HG03108 (cell line): ENCODE results near the gene TIMM17B.

ENCODE experiments used
- ATAC-seq: cut with Tn5 transposase; IDR thresholded peaks from one replicate; pipeline ENCODE4 v1.9.1; 2021; ENCODE audit warnings: moderate library complexity; ENCODE audit not compliant: unreplicated experiment

TIMM17B gene

DNA sequence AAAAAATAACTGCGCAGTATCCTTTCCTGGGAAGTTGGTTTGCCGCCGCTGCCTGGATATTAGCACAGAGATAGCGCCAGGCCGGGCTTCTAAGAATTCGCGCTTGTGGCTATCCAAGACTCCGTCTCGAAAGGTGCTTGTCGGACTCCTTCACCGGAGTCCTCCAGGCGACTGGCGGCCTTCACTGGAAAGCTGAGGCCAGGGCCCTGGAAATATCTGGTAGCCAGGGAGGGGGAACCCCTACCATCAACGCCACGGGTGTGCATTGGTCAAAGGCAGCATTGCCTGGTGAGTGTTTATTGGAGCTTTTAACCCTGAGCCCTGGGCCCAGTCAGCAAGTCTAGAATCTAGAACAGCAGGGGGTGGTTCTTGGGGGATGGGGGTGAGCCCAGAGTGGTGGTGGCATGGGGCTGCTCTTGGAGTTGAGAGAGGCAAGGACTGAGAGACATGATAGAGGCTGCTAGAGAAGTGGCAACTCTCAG, 21.8 kb upstream of the TIMM17B start:
- no peak for ATAC-seq

DNA sequence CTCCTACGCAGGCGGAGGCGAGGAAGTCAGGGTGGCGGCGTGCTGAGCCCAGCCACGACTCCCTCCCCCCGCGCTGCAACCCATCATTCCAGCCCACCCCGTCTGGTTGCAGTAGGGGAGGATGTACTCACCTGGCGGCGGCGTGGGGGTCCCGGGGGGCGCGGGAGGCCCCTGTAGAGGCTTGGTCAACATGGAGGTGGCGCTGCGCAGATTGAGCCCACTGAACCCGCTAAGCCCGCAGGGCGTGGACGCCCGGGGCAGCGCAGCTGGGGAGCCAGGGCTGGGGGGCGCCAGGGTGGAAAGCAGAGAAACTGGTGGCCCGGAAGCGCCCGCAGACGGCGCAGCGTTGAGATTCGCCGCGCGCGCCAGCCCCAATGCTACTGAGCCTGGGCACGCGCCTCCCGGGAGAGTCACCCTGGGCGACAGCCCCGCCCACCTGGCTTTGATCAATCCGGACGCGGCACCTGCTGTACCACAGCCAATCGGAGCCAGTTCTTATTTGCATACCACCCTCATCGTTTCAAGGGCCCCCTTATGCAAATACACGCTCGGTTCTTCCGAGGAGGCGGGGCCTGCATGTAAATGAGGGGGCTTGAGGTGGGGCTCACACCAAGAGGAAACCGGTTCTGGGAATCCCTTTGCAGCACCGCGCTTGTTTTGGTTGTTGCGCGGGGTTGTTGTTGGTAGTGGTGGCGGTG, 21.2 kb upstream of the TIMM17B start, which contains the start of gene PIM2:
Gene PIM2, minus strand, starts transcription at position 382 of the 698 bp plus-strand sequence. Its CDS starts 190 bp downstream, at position 192.
- peak; percentile 79 for ATAC-seq

DNA sequence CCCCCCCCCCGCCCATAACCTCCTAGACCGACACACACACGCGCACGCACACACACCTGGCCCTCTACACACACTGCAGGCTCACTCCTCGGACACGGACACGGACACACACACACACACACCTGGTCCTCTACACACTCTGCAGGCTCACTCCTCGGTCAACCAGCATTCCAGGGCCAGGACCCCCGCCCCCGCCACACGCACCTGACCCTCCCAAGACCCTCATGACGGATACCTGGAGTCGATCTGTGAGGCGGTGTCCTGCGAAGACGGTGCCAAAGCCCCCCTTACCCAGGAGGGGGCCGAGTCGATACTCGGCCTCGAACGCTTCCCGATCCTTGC, 20.7 kb upstream of the TIMM17B start:
- ATAC-seq, result no peak

DNA sequence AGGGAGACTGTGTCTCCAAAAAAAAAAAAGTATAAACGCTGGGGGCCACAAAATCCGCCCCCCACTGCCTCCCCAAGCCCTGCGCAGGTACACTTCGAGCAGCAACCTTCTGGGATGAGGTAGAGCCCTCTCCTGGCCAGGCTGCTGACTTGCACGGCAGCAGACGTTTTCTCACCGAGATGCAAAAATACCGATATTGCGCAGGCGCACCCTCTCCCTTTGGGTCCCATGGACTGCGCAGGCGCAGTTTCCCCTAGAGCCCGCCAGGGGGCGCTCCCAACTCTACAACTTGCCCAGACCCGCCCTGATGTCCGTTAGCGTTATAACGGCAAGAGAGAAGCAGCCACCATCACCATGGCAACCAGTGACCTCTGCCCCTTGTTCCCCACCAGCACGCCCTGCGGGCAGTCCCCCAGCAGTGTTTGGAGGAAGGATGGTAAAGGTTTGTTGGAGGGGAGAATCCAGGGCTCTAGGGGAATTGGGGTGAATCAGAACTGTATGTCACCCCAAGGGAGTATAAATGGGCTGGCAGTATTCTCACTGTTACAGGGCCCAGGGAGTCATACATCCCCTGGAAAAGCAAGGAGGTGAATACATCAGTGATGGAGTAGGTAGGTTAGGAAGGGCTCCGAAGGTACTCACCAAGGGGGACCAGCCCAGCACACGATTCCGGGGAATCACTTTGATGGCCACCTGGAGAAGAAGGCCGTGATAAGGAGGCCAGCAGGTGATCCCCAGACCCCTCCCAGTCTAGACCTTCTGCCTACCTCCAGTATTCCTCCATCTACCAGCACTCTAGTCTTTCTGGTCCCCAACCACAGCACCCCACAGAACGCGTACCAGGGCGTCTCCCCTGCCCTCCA, 19.8 kb upstream of the TIMM17B start:
- ATAC-seq, result peak; percentile 24

DNA sequence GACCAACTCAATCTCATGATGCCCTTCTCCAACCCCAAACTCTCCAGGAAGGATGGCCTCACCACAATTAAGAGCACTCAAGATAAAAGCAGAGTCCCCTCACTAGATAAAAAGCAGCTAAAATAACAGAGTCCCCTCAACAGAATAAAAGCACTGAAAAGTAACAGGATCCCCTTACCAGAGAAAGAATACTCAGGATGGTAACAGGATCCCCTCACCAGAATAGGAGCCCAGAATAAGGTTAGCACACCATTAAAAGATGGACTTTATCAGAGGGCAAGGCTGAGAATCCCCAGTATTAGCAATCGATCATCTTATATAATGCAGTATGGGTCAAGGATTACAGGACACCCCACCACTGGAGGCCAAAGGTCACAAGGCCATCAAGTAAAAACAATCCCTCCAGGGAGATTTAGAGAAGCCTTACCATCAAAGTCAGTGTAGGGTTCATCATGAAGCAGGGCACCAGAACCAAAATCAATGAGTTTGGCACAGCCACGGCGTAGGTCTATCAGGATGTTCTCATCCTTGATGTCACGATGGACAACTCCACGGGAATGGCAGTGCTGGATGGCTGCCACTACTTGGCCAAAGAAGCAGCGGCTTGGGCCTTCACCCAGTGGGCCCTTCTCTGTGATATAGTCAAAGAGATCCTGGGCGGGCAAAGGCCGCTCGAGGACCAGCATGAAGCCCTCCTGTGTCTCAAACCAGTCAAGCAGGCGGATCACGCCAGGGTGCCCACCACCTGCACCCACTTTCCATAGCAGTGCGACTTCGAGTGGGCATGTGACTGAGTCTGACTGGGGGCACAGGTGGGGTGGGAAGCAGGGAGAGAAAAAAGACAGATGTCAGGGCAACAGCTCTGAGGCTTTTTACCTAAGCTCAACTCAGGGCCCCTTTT, 17.3 kb upstream of the TIMM17B start:
- ATAC-seq, result no peak

DNA sequence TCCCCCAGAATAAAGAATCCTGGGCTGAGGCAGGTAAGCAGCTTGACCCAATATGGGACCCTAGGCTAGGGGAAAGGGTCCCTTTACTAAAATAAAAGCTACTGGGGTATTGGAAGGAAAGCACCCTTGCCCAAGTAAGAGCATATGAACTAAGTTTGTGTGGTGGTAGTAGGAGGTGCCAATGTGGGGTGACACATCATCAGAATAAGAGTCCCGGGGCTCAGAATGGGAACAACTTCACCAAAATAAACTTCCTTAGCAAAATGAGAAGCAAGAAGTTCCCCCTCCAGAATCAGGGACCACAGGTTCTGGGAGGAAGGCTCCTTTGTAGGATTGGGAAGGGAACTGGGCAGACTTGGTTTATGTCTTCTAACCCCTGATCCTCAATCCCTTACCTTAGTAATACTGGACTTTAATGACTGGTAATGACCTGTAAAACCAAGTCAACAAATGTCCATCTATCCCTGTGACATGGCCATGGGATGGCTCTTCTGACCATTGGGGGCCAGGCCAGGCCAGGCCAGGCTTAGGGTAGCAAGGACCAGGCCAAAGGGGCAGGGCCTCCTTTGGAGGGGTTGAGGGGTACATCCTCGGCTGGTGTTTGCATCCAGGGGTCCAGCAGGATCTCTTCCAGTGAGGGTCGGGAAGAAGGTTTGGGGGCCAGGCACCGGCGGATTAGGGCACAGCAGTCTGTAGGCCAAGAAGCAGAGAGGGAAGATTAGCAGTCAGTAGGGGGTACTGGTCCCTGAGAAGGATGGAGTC, 16.2 kb upstream of the TIMM17B start:
- ATAC-seq, result no peak

DNA sequence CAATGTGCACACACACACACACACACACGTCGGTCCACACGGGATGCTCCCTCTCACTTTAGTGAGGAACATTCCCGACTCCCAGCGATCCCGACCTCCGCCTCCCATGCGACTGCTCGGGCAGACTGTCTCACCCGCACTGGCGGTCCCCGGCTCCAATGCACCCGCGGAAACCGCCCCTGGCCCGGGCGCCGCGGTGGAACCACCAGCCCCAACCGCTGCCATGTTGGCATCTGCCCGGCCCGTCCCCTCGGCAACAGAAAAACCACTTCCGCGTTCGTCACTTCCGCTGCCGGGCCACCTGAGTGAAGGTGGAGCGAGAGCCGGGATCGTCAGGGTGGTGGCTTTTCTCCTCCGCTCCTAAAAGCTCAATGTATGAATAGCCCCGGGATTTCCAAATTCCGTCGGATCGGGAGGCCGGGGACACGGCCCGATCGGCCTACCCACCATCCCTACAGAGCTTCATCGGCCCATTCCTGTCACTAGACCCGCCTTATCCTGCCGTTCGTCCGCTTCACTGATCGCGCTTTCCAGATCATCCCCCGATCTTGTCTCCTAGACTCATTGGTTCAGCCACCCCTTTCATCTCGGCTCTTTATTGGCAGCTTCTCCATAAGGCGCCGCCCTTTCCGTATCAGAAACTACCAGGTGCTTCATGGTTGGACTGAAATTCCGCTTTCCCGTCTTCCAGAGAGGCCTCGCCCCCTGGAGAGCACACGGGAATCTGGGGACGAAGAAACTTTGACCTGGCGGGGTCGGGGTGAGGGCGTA, 14.0 kb upstream of the TIMM17B start, which contains the start of gene SLC35A2:
Gene SLC35A2, minus strand, starts transcription at position 235 of the 771 bp plus-strand sequence. Its CDS starts 10 bp downstream, at position 225.
- peak; percentile 57 for ATAC-seq

DNA sequence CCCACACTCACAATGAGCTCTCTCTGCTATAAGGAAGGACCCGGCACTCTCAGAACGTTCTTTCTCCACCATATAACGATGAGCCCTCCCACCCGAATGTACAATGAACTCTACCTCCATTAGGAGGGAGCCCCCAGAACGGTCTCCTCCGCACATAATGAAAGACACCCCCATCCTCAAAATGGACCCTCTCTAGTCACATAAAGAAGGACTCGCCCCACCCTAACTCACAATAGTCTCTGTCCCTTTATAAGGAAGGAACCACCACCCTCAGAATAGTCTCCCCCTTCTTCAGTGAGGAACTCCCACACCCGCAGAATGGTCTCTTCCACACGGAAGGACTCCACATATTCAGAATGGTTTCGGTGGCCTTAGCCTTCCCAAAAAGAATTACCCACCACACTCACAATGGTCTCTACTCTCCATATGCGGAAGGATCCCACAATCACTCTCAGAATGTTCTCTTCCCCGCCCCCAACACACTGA, 13.4 kb upstream of the TIMM17B start:
- no peak for ATAC-seq

DNA sequence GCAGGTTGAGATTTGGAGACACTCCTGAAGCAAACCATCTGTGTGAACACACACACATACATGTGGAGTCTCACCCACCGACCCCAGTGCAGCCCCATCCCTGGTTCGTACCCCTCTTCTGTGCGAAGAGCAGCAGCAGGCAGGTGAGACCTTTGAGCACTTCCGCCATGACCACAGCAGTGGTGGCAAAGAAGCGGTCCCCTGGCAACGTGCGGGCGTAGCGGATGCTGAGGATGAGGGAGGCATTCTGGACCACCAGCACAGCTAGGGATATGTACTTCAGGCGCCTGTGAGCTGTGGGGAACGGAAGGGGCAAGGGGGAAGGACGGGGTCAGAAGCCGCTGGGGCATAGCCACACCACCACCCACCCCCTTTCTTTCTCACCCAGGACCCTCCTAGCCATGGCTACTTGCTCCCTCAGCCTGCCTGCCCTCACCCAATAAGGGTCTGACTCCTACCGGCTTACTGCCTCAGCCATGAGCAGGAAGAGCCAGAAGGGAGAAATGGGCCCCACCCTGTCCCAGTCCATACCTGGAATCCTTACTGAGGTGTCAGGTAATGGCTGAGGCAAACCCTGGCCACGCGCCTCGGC, 12.2 kb upstream of the TIMM17B start:
- no peak for ATAC-seq

DNA sequence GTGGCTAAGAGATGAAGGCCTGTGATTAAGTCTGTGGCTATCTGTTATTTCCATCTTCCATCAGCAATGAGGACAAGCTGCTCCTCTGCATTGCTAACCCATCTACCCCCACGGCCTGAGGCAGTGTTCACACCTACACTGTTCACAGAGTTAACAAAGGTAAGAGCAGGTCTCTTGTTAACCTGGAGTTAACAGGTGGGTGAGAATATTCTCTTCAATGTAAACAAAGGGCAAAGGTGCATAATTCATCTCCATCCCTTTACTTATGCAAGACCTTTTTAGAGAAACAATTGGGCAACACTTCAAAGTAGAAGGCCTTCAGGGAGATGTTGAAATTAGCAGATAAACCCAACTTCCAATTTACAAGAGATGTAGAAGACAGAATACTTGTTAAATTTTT, 11.0 kb upstream of the TIMM17B start:
- ATAC-seq, result no peak

DNA sequence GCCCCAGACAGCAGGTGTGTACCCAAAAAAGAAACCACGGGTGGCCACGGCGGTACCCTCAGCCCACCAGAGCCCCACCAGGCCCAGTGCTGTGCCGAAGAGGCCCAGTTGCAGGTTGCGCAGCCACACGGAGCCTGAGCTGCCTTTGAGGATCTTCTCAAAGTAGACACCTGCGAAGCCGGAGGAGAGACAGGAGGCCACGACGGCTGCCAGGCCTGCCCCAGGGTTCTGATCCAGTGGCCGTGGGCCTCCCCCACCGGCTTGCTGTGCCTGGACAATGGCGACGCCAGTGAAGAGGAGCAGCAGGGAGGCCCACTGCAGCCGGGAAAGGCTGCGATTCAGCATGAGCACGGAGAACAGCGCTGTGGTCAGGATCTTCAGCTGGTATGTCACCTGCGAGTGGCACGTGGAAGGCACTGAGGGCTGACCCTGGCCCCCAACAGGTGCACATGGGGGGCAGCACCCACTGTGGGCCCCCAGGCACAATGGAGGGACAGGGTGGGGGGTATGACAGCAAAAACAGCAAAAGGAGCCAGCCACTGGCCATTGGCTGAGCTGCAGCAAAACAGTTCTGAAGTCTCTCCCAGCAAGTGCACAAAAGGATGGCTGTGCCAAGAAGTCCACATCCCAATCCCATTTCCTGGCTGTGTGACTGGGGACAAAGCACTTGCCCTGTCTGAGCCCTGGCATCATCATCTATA, 7.7 kb upstream of the TIMM17B start:
- ATAC-seq, result no peak

DNA sequence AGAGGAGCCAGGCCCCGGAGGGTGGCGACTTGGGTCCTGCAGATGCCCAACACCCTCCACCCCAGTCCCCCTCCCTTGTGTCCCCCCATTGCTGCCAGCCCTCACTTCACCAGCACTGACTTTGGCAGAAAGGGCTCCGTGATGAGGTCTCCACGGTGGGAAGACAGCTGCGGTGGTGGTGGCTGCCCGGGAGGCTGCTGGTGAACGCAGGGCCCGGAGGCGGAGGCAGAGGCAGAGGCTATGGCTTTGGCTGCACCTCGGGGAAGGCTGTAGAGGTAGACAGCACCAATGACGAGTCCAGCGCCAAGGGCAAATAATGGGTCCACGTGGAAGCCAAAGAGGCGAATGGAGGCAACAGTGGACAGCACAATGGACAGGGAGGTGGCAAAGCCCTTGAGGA, 7.1 kb upstream of the TIMM17B start:
- no peak for ATAC-seq

DNA sequence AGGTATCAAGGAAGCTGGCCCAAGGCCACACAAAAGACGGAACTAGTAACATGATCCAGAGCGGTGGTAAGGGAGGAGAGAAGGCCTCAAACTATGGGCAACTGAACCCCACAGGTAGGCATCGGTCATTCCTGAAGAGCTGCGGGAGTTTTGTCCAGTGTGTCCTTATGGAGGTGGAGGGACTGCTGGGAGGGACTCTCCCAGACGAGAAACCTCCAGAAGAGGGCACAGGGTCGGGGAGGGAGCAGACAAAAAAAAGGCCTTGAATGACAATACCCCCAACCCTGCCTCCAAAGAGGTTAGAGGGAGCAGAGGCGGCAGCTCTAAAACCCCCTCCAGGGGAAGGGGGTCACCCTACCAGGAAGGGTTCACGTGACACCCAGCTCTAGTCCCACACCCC, 6.6 kb upstream of the TIMM17B start:
- ATAC-seq, result no peak

DNA sequence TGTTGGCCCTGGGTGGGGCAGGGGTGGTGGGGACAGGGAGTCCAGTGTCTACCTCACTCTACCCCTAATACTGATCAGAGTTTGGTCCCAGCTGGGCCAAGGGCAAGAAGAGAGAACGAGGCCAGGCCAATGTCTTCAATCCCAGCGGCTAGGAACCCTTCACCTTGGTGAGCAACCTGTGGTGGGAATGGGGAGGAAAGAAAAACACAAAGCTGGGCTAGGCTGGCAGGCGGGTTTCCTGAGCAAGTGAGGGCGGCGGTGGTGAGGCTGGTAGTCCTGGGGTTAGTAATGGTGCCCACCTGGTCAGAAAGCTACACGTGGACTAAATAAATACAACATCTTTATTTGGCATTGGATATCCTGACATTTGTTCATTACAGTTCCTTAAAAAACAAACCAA, 5.7 kb upstream of the TIMM17B start:
- ATAC-seq, result no peak

DNA sequence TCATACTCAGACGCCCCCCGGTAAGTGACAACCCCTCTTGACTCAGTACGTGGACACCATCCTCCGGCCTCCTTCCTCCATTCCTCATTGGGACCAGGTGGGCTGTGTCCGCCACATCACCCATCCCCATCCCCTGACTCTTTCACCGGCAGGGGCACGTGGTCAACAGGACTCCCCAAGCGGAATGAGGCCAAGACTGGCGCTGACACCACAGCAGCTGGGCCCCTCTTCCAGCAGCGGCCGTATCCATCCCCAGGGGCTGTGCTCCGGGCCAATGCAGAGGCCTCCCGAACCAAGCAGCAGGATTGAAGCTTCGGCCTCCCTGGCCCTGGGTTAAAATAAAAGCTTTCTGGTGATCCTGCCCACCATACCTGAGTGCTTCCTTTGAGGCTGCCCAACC, 5.2 kb upstream of the TIMM17B start:
- no peak for ATAC-seq

DNA sequence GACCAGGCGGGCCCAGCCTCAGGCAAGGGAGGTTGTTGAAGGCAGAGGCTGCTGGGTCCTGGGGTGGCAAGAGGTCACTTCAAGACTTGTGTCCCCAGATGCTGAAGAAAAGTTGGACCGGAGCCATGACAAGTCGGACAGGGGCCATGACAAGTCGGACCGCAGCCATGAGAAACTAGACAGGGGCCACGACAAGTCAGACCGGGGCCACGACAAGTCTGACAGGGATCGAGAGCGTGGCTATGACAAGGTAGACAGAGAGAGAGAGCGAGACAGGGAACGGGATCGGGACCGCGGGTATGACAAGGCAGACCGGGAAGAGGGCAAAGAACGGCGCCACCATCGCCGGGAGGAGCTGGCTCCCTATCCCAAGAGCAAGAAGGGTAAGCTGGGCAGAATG, 4.6 kb upstream of the TIMM17B start:
- no peak for ATAC-seq

DNA sequence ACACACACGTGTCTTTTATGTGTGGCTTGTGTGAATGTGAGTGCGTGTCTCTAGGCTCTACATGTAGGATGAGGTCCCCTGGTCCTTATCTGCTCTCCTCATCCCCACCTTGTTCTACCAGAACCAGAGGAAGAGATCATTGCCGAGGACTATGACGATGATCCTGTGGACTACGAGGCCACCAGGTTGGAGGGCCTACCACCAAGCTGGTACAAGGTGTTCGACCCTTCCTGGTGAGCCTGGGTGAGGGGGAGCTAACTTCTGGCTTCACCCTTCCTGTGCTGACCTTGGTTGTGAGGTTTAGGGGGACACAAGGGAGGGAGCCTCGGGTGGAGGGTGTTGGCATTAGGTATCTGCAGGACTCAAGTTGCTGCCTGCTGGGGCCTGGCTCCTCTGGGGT, 3.5 kb upstream of the TIMM17B start:
- ATAC-seq, result no peak

DNA sequence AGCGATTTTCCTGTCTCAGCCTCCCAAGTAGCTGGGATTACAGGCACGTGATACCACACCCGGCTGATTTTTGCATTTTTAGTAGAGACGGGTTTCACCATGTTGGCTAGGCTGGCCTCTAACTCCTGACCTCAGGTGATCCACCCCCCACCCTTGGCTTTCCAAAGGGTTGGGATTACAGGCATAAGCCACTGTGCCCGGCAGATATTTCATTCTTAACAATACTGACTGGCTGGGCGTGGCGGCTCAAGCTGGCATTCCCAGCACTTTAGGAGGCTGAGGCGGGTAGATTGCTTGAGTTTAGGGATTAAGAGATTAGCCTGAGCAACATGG, 1.5 kb upstream of the TIMM17B start:
- ATAC-seq, result no peak
